Activated naive CD4-positive, alpha-beta T cell treated with Interleukin-2 at 50 U/mL for 16 hours (primary cell): ENCODE results near the gene RUFY4.
A peak's percentile ranks its signal among the peaks of the same experiment; 100 is the strongest.
"Not testable (repeated sequence)": the region's sequence is repeated elsewhere in the genome, so short reads cannot be mapped to it uniquely, and the experiment has no call there.

ENCODE experiments used
- DNase-seq: peaks from one replicate; pipeline ENCODE4 v3.0.0-alpha.2; 2020

RUFY4 gene

GRCh38 chr2:218031771-218032257 is 37.2 kb upstream of the RUFY4 start:
- no peak for DNase-seq

GRCh38 chr2:218032336-218033171 is 36.5 kb upstream of the RUFY4 start:
- no peak for DNase-seq

- DNase-seq, result no peak
Observed at GRCh38 chr2:218033208-218033589, 35.9 kb upstream of the RUFY4 start.

- no peak for DNase-seq
Observed at GRCh38 chr2:218033590-218034496, 35.2 kb upstream of the RUFY4 start.

- peak; percentile 59 for DNase-seq
Observed at GRCh38 chr2:218034497-218035213, 34.4 kb upstream of the RUFY4 start.

- DNase-seq, result no peak
Observed at GRCh38 chr2:218035463-218036100, 33.5 kb upstream of the RUFY4 start.

GRCh38 chr2:218036371-218036770 is 32.7 kb upstream of the RUFY4 start:
- no peak for DNase-seq

GRCh38 chr2:218039171-218039570 is 29.9 kb upstream of the RUFY4 start:
- DNase-seq, result no peak

- DNase-seq, result no peak
Observed at GRCh38 chr2:218040883-218041282, 28.2 kb upstream of the RUFY4 start.

GRCh38 chr2:218041302-218042168 is 27.5 kb upstream of the RUFY4 start:
- no peak for DNase-seq

- DNase-seq, result no peak
Observed at GRCh38 chr2:218043100-218043499, 26.0 kb upstream of the RUFY4 start.

- DNase-seq, result no peak
Observed at GRCh38 chr2:218043701-218044109, 25.3 kb upstream of the RUFY4 start.

GRCh38 chr2:218044599-218044998 is 24.5 kb upstream of the RUFY4 start:
- not testable (repeated sequence) for DNase-seq

GRCh38 chr2:218046238-218046637 is 22.8 kb upstream of the RUFY4 start:
- no peak for DNase-seq

- no peak for DNase-seq
Observed at GRCh38 chr2:218047536-218048225, 21.4 kb upstream of the RUFY4 start.

- no peak for DNase-seq
Observed at GRCh38 chr2:218051903-218052302, 17.1 kb upstream of the RUFY4 start.

- no peak for DNase-seq
Observed at GRCh38 chr2:218059289-218059688, 9.8 kb upstream of the RUFY4 start.

- no peak for DNase-seq
Observed at GRCh38 chr2:218060118-218060517, 8.9 kb upstream of the RUFY4 start.

- no peak for DNase-seq
Observed at GRCh38 chr2:218060950-218061660, 7.9 kb upstream of the RUFY4 start.

GRCh38 chr2:218063486-218063885 is 5.6 kb upstream of the RUFY4 start:
- no peak for DNase-seq
